Fibroblast of the aortic adventitia (primary cell): ENCODE data around the gene GLB1L3. TPM values are rescaled to one million over a fixed set of nuclear protein-coding genes. Genes with fewer than 3 reads are reported as not detected.

Experiments
- DNase-seq: peaks from one replicate; pipeline ENCODE4 v3.0.0-alpha.2; 2010; ENCODE audit warnings: low read depth
- H3K4me3 ChIP-seq: 2 replicates; pipeline ENCODE4 v1.5.1; 2011; ENCODE audit warnings: low read depth, mild to moderate bottlenecking, control low read depth, low read length, moderate library complexity
- CTCF ChIP-seq: IDR thresholded peaks from 2 replicates; pipeline ENCODE4 v1.5.1; 2011; ENCODE audit warnings: mild to moderate bottlenecking, low read length, control low read depth, inconsistent platforms; ENCODE audit not compliant: insufficient read depth
- total RNA-seq: library from RNA; depleted of rRNA; stranded (reverse); fragments of >200 nt; gene quantifications from 2 replicates; pipeline ENCODE4 v1.2.3, GENCODE V29; 2012; ENCODE audit warnings: low replicate concordance

GLB1L3 gene
- total RNA-seq, 1 donor = not detected

DNA sequence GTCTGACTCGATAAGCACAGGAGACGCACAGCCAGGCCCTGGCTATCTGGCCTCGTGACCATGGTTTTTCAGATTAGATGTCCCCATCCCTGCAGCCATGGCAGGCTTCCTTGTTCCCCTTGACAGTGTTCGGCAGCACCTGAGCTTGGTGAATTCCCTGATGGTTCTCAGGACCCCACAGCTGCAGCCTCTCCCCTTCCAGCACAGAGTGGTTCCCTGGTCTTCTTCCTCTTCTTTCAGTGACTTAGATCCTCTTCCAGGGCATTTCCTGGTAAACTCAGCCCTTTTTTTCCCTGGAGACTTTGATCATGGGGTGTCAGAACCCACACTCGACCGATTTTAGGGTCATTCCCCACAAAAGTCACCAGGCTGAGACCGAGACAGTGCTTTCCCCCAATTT is 14.5 kb downstream of the GLB1L3 start:
- no peak overlapping the region for H3K4me3 ChIP-seq
- no peak for DNase-seq
- TF ChIP-seq CTCF = no peak

GRCh38 chr11:134291196-134291595 is 15.0 kb downstream of the GLB1L3 start:
- no peak for TF ChIP-seq CTCF
- no peak for DNase-seq
- H3K4me3 ChIP-seq = no peak overlapping the region

GRCh38 chr11:134292661-134293060 is 16.5 kb downstream of the GLB1L3 start:
- no peak overlapping the region for H3K4me3 ChIP-seq
- no peak for DNase-seq
- no peak for TF ChIP-seq CTCF

DNA sequence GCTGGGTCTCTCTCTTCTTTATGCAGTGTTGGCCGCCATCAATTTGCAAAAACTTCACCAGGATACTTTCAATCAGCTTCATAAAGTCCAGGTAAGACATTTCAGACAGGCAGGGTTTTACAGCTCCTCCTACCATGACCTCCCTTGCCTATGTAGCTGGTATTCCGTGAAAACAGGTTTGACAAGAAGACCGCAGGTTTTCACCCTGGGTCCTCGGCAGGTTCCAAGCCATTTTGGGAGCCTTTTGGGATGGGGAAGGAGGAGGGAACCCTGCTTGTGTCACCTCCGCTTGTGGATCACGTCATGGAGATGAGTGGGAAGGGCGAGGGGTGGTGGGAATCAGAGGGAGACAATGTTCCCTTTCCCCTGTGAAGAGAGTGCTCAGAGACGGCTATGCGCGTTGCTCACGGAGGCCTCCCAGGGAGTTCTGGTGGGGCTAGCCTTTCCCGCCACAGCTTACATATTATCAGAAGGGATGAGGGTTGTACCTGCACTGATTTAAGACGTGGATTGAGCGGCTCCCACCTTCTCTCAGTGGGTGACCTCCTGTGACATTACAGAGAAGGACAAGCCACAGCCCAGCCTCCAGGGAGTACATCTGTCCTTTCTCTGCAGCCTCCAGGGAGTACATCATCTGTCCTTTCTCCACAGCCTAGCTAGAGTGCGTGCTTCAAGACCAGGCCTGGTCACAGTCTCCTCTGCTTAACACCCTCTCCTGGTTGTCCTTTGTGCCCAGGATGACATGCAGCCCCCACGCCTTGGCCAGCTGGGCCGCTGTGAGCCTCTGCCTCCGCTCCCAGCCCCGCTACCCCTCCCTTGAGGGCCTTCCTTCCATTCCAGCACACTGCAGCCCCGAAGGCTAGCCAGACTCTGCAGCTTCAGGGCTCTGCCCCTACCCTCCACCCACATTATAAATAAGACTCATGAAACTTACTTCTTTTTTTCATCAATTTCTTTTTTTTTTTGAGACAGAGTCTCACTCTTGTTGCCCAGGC is 17.2 kb downstream of the GLB1L3 start:
- no peak overlapping the region for H3K4me3 ChIP-seq
- TF ChIP-seq CTCF = no peak
- DNase-seq = no peak

DNA sequence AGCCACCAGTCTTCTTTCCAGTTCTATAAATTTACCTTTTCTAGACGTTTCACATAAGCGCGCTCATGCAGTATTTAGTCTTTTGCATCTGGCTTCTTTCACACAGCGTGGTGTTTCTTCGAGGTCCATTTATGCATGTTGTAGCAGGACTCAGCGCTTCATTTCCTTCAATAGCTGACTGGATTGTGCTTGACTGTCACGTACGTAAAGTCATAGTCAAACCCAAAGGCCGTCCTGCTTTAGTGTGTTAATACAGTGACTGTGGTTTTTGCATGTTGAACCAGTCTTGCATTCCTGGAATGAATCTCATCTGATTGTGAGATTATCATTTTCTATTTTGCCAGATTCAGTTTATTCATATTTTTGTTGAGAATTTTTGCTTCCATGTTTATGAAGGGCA is 18.5 kb downstream of the GLB1L3 start:
- TF ChIP-seq CTCF = no peak
- DNase-seq = no peak
- no peak overlapping the region for H3K4me3 ChIP-seq

DNA sequence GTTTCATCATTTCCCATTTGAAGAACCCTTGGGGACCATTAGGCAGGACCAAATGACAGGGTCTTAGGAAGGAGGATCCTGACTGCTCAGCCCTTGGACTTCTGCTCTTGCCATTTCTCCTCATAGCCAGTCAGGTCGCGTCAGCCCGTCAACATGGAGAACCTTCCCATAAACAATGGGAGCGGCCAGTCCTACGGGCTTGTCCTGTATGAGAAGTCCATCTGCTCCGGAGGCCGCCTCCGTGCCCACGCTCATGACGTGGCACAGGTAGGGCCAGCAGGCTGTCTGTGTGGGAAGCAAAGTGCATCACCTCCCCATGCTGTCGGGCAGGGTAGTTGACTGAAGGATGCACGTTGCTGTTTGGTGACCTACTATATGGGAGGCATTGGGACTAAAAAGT is 36.0 kb downstream of the GLB1L3 start:
- no peak overlapping the region for H3K4me3 ChIP-seq
- TF ChIP-seq CTCF = no peak
- DNase-seq = no peak

DNA sequence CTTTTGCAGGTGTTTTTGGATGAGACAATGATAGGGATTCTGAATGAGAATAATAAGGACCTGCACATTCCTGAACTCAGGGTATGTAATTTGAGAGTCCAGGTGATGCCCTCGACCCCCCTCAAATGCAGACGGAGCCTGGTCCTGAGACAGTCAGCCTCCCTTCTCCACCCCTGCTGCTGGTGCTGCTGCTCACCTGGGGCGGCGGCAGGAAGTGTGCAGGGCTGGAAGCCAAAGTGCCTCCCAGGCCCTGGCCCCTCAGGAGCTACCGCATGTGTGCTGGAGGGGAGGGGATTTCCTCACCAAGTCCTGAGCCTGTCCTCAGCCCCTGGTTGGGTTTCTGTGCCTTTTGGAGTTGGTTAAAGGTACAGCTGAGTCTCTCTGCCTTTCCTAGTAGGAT is 36.6 kb downstream of the GLB1L3 start:
- no peak overlapping the region for H3K4me3 ChIP-seq
- DNase-seq = no peak
- TF ChIP-seq CTCF = no peak
